DMS79 (cell line): ENCODE data around the gene RAB11FIP3.
"Not testable (repeated sequence)": the region's sequence is repeated elsewhere in the genome, so short reads cannot be mapped to it uniquely, and the experiment has no call there.

Experiments
- DNase-seq: peaks from one replicate; lab custom pipeline; 2025; lab: John Stamatoyannopoulos, UW

Gene RAB11FIP3

DNA sequence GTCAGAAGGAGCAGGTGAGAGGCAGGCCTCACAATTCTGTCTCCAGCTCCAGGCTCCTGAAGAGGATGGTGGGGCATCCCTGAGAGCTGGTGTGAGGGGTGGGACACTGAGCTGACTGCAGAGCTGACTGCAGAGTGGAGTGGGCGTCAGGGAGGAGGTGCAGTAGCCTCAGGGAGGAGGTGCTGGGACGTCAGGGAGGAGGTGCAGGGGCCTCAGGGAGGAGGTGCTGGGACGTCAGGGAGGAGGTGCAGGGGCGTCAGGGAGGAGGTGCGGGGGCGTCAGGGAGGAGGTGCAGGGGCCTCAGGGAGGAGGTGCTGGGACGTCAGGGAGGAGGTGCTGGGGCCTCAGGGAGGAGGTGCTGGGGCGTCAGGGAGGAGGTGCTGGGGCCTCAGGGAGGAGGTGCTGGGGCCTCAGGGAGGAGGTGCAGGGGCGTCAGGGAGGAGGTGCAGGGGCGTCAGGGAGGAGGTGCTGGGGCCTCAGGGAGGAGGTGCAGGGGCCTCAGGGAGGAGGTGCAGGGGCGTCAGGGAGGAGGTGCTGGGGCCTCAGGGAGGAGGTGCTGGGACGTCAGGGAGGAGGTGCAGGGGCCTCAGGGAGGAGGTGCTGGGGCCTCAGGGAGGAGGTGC lies 41.9 kb downstream of the RAB11FIP3 start:
- DNase-seq, result not testable (repeated sequence)

DNA sequence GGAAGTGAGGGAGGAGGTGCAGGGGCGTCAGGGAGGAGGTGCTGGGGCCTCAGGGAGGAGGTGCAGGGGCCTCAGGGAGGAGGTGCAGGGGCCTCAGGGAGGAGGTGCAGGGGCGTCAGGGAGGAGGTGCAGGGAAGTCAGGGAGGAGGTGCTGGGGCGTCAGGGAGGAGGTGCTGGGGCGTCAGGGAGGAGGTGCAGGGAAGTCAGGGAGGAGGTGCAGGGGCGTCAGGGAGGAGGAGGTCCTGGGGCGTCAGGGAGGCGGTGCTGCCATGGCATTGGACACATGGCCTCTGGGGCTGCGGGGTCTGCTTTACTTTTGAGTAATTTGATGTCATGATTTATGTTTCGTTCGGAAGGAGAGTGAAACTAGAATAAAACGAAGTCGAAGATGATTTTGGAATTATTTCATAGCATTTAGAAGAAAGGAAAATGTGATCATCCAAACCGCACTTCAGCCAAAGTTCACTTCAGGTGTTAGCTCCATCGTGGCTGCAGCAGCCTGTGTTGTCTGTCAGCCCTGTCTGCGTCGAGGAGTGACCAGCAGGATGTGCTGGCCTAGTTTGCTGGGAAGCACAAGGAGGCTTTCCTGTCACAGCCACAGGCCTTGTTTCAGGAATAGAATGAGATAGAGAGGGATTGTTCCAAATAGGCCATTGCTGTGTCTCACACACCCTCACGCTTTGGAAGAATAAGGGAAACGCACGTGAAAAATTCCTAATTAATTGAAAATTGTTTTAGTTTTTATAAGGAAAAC lies 42.8 kb downstream of the RAB11FIP3 start:
- DNase-seq, result no peak

- not testable (repeated sequence) for DNase-seq
Measured at GRCh38 chr16:469459-469858, 44.0 kb downstream of the RAB11FIP3 start.

- DNase-seq, result no peak
Measured at GRCh38 chr16:470418-470817, 45.0 kb downstream of the RAB11FIP3 start.

DNA sequence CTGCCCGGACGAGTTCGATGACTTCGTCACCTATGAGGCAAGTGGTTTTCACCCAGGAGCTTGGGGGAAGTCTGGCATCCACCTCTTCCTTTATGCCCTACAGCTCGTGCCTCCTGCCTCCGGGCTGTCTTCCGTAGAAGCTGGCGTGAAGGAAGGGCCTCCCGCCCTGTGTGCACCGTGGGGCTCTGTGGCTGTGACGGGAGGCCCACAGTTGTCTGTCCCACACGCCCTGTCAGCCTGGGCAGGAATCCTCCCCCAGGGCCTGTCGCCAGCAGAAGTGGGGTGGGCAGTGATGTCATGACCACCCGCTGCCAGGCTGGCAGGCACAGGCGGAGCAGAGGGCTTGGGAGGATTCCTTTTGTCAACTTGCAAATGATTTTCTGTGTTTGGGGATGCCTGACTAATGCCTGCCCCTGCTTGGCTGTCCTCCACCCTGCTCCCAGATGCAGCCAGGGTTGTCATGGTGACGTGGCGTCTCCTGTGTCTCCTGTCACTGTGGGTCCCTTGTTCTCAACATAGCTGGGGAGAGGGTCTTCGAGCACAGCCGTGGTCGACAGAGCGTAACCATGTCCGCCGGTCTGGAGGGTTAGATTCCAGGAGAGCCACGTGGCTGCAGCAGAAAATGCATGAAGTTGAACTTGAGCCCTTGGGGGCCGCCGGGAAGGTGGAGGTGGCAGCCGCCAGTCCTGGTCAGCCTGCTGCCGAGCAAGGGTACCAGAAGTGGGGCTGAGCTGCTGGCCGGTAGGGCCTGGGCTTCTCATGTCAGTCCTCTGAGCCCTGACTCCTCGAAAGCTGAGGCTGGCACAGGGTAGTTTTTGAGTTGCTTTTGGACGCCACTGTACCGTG lies 46.1 kb downstream of the RAB11FIP3 start:
- peak; percentile 7 for DNase-seq

- no peak for DNase-seq
Measured at GRCh38 chr16:472199-472504, 46.7 kb downstream of the RAB11FIP3 start.

- DNase-seq, result peak; percentile 9
Measured at GRCh38 chr16:473046-474043, 47.9 kb downstream of the RAB11FIP3 start.

- no peak for DNase-seq
Measured at GRCh38 chr16:474420-475122, 49.1 kb downstream of the RAB11FIP3 start.

- no peak for DNase-seq
Measured at GRCh38 chr16:476039-476438, 50.6 kb downstream of the RAB11FIP3 start.

GRCh38 chr16:477301-478157 lies 52.1 kb downstream of the RAB11FIP3 start:
- no peak for DNase-seq

- not testable (repeated sequence) for DNase-seq
Measured at GRCh38 chr16:478287-478686, 52.8 kb downstream of the RAB11FIP3 start.

- no peak for DNase-seq
Measured at GRCh38 chr16:482468-483185, 57.2 kb downstream of the RAB11FIP3 start.

- DNase-seq, result no peak
Measured at GRCh38 chr16:483341-484075, 58.1 kb downstream of the RAB11FIP3 start.

- no peak for DNase-seq
Measured at GRCh38 chr16:489606-490005, 64.2 kb downstream of the RAB11FIP3 start.

DNA sequence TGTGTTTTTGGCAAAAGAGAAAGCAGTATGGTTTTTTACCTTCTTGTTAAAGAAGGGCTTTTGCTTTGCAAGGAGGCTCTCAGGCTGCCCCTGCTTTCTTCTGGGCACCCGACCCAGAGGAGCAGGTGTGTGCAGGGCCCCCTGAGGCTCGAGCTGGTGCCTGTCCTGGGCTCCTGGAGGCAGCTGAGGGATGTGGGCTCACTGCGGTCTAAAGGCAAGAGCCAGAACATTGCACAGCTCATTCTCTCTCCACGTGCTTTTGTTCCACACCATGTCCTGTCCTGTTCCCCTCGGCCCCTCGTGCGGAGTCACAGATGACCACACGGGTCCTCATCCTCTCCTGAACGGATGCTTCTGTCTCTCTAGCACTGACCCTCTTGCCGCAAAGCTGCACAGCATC lies 65.3 kb downstream of the RAB11FIP3 start:
- DNase-seq, result peak; percentile 2

- DNase-seq, result peak; percentile 75
Measured at GRCh38 chr16:491220-491919, 65.9 kb downstream of the RAB11FIP3 start.

DNA sequence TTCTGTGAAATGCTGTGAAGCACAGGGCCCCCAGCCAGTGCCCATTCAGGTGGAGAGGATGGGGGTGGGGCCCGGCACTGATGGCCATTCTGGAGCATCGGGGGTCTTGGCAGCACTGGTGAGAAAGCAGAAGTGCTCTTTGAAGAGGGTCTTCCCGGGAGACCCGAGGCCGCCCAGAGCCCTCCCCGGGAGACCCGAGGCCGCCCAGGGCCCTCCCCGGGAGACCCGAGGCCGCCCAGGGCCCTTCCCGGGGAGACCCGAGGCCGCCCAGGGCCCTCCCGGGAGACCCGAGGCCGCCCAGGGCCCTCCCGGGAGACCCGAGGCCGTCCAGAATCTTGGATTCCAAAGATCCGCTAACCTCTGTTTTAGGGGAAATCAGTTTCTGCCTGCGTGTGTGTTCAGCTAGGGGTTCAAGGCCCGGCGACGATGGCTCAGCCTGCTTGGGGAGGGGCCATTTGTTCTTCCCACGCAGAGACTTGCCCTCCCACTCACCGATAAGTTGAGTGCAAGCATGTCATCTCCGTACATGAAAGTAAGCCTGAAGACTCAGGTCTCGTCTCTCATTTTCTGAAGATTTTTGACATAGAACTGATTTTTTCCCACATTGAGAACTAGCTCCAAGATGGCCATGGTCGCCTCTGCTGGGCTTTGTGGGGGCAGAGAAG lies 66.9 kb downstream of the RAB11FIP3 start:
- no peak for DNase-seq
